IMR-90 (cell line): Measurements from ENCODE around the gene KCNIP3.

Experiments used
- BHLHE40 ChIP-seq: fragments of 150-350 bp; IDR thresholded peaks from 2 replicates; pipeline ENCODE4 v1.6.1; 2016; ENCODE audit warnings: mild to moderate bottlenecking, low read depth, low read length
- NFE2L2 ChIP-seq: fragments of 150-350 bp; IDR thresholded peaks from 2 replicates; pipeline ENCODE4 v1.6.1; 2016; ENCODE audit warnings: low read depth, mild to moderate bottlenecking, low read length
- POLR2A ChIP-seq: IDR thresholded peaks from 2 replicates; pipeline ENCODE4 v1.6.1; 2012; ENCODE audit warnings: mild to moderate bottlenecking, low read depth, low read length
- TF ChIP-seq, protein P1 (sequence below): conservative IDR thresholded peaks from 2 replicates; pipeline ENCODE4 v1.5.1; 2012; ENCODE audit warnings: mild to moderate bottlenecking, low read depth, low read length, improper control_type of control experiment
- TF ChIP-seq, protein P2 (sequence below): fragments of 150-350 bp; IDR thresholded peaks from 2 replicates; pipeline ENCODE4 v1.6.1; 2017; ENCODE audit warnings: mild to moderate bottlenecking, antibody characterized with exemption, low read length, low read depth
- TF ChIP-seq, protein P3 (sequence below): fragments of 150-350 bp; IDR thresholded peaks from 2 replicates; pipeline ENCODE4 v1.6.1; 2016; ENCODE audit warnings: low read depth, mild to moderate bottlenecking, low read length, moderate library complexity, borderline replicate concordance

DNA sequence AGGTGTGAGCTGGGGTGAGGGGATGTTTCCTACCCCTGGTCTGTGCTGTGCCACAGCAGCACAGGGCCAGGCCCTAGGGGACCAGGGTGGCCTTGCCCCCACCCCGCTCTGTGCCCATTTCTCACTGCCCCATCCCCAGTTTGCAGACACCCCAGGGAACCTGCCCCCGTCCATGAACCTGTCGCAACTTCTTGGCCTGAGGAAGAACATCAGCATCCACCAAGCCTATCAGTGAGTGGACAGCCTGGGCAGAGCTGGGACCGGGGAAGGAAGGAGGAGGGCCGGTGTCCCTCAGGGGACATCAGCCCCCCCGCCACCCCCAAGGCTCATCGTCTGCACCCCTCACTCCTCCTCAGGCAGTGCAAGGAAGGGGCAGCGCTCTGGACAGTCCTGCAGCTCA lies 15.4 kb upstream of the KCNIP3 start:
- TF ChIP-seq, protein P1, sequence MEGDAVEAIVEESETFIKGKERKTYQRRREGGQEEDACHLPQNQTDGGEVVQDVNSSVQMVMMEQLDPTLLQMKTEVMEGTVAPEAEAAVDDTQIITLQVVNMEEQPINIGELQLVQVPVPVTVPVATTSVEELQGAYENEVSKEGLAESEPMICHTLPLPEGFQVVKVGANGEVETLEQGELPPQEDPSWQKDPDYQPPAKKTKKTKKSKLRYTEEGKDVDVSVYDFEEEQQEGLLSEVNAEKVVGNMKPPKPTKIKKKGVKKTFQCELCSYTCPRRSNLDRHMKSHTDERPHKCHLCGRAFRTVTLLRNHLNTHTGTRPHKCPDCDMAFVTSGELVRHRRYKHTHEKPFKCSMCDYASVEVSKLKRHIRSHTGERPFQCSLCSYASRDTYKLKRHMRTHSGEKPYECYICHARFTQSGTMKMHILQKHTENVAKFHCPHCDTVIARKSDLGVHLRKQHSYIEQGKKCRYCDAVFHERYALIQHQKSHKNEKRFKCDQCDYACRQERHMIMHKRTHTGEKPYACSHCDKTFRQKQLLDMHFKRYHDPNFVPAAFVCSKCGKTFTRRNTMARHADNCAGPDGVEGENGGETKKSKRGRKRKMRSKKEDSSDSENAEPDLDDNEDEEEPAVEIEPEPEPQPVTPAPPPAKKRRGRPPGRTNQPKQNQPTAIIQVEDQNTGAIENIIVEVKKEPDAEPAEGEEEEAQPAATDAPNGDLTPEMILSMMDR = no peak
- TF ChIP-seq POLR2A = no peak
- TF ChIP-seq, protein P2, sequence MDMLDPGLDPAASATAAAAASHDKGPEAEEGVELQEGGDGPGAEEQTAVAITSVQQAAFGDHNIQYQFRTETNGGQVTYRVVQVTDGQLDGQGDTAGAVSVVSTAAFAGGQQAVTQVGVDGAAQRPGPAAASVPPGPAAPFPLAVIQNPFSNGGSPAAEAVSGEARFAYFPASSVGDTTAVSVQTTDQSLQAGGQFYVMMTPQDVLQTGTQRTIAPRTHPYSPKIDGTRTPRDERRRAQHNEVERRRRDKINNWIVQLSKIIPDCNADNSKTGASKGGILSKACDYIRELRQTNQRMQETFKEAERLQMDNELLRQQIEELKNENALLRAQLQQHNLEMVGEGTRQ = no peak
- TF ChIP-seq, protein P3, sequence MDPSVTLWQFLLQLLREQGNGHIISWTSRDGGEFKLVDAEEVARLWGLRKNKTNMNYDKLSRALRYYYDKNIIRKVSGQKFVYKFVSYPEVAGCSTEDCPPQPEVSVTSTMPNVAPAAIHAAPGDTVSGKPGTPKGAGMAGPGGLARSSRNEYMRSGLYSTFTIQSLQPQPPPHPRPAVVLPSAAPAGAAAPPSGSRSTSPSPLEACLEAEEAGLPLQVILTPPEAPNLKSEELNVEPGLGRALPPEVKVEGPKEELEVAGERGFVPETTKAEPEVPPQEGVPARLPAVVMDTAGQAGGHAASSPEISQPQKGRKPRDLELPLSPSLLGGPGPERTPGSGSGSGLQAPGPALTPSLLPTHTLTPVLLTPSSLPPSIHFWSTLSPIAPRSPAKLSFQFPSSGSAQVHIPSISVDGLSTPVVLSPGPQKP = no peak
- TF ChIP-seq BHLHE40 = no peak
- TF ChIP-seq NFE2L2 = no peak
